Thymus (tissue), 11 donors: Measurements from ENCODE around the gene RCOR1. TPM values are rescaled to one million over a fixed set of nuclear protein-coding genes. Genes with fewer than 3 reads are reported as not detected.

Experiments
- DNase-seq, 9 donors: peaks; one replicate each; pipeline ENCODE4 v3.0.0-alpha.2; 2013; ENCODE audit warnings: low spot score in 9 of 9, low read depth in 6 of 9, missing footprints in 1 of 9
- H3K27ac ChIP-seq, 2 donors: one replicate each; pipeline ENCODE4 v1.5.1; 2013; ENCODE audit warnings: control low read depth in 1 of 2, low read depth in 1 of 2, low read length in 1 of 2, mild to moderate bottlenecking in 1 of 2, moderate library complexity in 1 of 2
- H3K27me3 ChIP-seq, 2 donors: one replicate each; pipeline ENCODE4 v1.5.1; 2013; ENCODE audit warnings: low read length in 1 of 2; ENCODE audit not compliant: control insufficient read depth in 2 of 2, insufficient read depth in 1 of 2
- H3K36me3 ChIP-seq, 2 donors: one replicate each; pipeline ENCODE4 v1.5.1; 2013; ENCODE audit warnings: low read length in 1 of 2, mild to moderate bottlenecking in 1 of 2, moderate library complexity in 1 of 2; ENCODE audit not compliant: control insufficient read depth in 2 of 2, insufficient read depth in 2 of 2
- H3K4me1 ChIP-seq, 2 donors: one replicate each; pipeline ENCODE4 v1.5.1; 2013; ENCODE audit warnings: low read length in 2 of 2; ENCODE audit not compliant: control insufficient read depth in 2 of 2, insufficient read depth in 2 of 2
- H3K4me3 ChIP-seq, 2 donors: one replicate each; pipeline ENCODE4 v1.5.1; 2013; ENCODE audit warnings: low read length in 2 of 2, control low read depth in 1 of 2, mild to moderate bottlenecking in 1 of 2
- H3K9me3 ChIP-seq, 2 donors: one replicate each; pipeline ENCODE4 v1.5.1; 2013; ENCODE audit warnings: low read length in 1 of 2, mild to moderate bottlenecking in 1 of 2; ENCODE audit not compliant: control insufficient read depth in 2 of 2, insufficient read depth in 1 of 2
- WGBS: extraction: QIAGEN DNeasy Blood & Tissue Kit; methylation state at CpG from one replicate; pipeline ENCODE4 v1.1.7; 2013; 5-methylcytosine and 5-hydroxymethylcytosine counted together
- polyA plus RNA-seq: library from polyadenylated mRNA; stranded (reverse); fragments of 200-250 nt; gene quantifications from one replicate; pipeline ENCODE4 v1.2.3, GENCODE V29; 2013
- total RNA-seq: library from RNA; stranded (reverse); fragments of 120-200 nt; gene quantifications from one replicate; pipeline ENCODE4 v1.2.4, GENCODE V29; 2013
- donor health status: healthy.

Gene RCOR1
- total and polyA plus RNA-seq, 2 donors: 9.2 to 9.7 TPM

DNA sequence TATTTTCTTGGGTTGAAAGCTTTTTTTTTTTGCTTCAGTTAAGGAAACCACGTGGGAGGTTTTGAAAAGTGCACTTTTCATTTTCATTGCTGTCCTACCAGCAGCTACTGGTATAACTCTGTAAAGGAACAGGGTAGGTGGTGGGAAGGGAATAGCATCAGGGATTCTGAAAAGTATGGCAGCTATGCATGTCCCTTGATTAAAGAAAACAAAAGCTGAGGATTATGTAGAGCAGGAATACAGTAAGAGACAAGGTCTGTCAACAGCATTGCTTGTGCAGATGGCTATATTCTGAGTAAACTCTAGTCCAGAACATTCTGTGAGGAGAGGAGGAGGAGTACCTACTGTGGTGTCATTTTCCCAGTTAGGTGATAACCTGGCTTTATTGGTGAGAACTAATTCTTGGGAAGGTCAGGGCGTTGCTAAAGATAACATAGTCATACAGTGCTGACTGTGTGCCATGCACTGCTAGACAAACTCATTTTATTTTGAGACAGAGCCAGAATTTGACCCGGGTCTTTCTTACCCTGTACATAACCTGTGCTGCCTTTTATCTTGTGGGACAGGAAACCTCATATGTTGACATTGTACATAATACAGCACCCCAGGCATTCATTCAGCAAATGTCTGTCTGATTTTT, 104.5 kb downstream of the RCOR1 start:
- peaks cover 0 to 4% of the 10 kb centered on the region in 2 donors for H3K9me3 ChIP-seq
- no peak overlapping the region for H3K27ac ChIP-seq
- no peak overlapping the region for H3K4me3 ChIP-seq
- WGBS: 32% methylated on average over 3 of the region's 3 CpGs
- H3K4me1 ChIP-seq: peaks cover 10 to 11% of the 10 kb centered on the region in 2 donors
- DNase-seq: peak in 1 of 9 donors; percentile 34
- peaks cover 3 to 8% of the 10 kb centered on the region in 2 donors for H3K36me3 ChIP-seq
- H3K27me3 ChIP-seq: no peaks in the 10 kb centered on the region

DNA sequence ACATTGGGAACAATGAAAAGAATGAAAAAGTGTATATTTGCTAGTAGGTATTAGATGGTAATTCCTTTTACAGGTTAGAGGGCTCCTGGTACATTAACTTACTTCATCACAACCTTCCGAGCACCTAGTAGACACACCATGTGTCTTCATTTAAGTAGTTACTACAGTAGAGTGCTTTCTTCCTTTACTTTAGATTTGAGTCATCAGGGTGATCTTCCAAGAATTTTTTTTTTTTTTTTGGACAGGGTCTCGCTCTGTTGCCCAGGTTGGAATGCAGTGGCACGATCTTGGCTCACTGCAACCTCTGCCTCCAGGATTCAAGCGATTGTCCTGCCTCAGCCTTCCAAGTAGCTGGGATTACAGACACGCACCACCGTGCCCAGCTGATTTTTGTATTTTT, 105.1 kb downstream of the RCOR1 start:
- H3K27ac ChIP-seq: no peak overlapping the region
- H3K4me1 ChIP-seq: peaks cover 10 to 11% of the 10 kb centered on the region in 2 donors
- DNase-seq: no peak
- WGBS: 99% methylated on average over 6 of the region's 6 CpGs
- no peaks in the 10 kb centered on the region for H3K27me3 ChIP-seq
- H3K36me3 ChIP-seq: peaks cover 3 to 10% of the 10 kb centered on the region in 2 donors
- no peak overlapping the region for H3K4me3 ChIP-seq
- H3K9me3 ChIP-seq: peaks cover 0 to 4% of the 10 kb centered on the region in 2 donors

DNA sequence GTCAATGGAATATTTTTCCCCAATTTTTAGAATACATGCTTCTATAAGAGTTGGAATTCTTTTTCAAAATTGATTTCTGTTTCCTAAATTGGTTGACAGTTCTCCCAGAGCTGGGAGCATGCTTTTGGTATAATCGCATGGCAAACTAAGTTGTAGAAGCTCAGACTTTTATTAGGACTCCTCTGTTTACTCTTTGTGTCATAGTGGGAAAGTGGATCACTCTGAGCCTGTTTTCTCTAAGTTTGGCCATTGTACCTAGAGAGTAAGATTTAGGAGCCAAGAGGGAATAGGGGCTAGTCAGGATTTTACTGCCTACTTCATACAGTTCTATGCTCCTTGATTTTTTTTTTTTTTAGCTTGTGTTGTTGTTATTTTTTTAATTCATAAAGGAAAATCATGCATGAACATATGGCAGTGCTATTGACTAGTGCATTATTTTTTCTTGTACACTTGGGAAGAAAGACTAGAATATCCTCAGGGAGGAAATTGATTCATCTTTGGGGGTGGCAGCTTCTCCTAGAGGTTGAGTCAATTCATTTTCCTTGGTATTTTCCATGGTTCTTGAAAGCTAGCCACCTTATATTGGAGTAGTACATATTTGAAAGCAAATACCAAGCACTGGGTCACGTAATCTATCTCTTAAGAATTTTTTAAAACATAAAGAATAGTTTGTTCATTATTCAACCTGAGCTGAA, 107.1 kb downstream of the RCOR1 start:
- Histone ChIP-seq H3K27ac (no peak overlapping the region), H3K4me3 (no peak overlapping the region), H3K9me3 (peaks cover 0 to 4% of the 10 kb centered on the region in 2 donors), H3K4me1 (peaks cover 10 to 11% of the 10 kb centered on the region in 2 donors), H3K27me3 (no peaks in the 10 kb centered on the region), H3K36me3 (peaks cover 11 to 20% of the 10 kb centered on the region in 2 donors)
- WGBS: 99% methylated on average over 2 of the region's 2 CpGs
- DNase-seq: no peak

DNA sequence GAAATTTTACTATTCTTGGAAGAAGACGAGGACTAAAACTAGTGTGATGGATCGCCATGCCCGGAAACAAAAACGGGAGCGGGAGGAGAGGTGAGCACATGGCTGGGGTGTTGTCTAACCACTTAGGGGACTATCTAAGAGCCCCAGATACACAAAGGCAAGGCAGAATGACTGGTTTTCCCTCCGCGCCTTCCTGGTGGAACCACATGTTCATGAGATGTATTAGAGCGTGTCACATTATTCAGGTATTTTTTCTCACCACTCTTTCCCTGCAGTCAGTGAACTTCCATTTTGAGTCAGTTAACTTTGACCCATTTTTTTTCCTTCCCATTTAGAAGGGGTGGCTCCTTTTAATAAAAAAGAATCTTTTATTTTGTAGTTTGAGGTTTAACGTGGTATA, 116.0 kb downstream of the RCOR1 start:
- 98% methylated on average over 9 of the region's 9 CpGs for WGBS
- DNase-seq: no peak
- no peaks in the 10 kb centered on the region for H3K27me3 ChIP-seq
- H3K4me1 ChIP-seq: no peaks in the 10 kb centered on the region
- H3K9me3 ChIP-seq: peaks cover 2 to 9% of the 10 kb centered on the region in 2 donors
- H3K27ac ChIP-seq: no peak overlapping the region
- no peak overlapping the region for H3K4me3 ChIP-seq
- peaks cover 23 to 27% of the 10 kb centered on the region in 2 donors for H3K36me3 ChIP-seq

DNA sequence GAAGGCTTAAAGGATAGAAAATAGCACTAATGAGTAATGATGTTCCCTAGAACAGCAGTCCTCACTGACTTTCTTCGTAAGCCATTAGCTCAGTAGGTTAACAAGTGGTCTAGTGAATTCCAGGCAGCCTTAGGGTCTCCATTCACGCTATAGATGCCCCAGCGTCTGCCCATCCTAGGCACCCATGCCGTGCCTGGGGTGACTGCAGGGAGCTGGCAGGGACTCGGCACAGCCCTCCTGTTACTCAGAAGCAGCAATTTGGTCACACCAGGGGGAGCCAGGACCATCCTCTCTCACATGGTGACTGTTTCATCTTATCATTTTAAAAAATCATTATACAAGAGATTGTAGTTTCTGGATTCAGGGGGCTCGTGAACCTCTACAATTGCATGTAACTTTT, 118.8 kb downstream of the RCOR1 start:
- Histone ChIP-seq H3K4me3 (no peak overlapping the region), H3K9me3 (no peaks in the 10 kb centered on the region), H3K36me3 (peaks cover 17 to 31% of the 10 kb centered on the region in 2 donors), H3K4me1 (no peaks in the 10 kb centered on the region), H3K27me3 (no peaks in the 10 kb centered on the region), H3K27ac (no peak overlapping the region)
- 96% methylated on average over 6 of the region's 6 CpGs for WGBS
- no peak for DNase-seq

DNA sequence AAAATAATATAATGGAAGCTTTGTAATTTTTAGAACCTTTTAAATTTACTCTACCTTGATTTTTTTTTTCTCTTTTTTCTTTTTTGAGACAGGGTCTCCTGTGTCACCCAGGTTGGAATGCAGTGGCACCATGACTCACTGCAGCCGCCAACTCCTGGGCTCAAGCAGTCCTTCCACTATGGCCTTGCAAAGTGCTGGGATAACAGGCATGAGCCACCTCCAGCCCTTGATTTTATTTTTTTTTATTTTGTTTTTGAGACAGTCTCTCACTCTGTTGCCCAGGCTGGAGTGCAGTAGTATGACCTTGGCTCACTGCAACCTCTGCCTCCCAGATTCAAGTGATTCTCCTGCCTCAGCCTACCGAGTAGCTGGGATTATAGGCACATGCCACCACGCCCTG, 119.5 kb downstream of the RCOR1 start:
- Histone ChIP-seq H3K27ac (no peak overlapping the region), H3K27me3 (no peaks in the 10 kb centered on the region), H3K4me1 (no peaks in the 10 kb centered on the region), H3K36me3 (peaks cover 17 to 31% of the 10 kb centered on the region in 2 donors), H3K4me3 (no peak overlapping the region), H3K9me3 (no peaks in the 10 kb centered on the region)
- 96% methylated on average over 3 of the region's 3 CpGs for WGBS
- DNase-seq: no peak

DNA sequence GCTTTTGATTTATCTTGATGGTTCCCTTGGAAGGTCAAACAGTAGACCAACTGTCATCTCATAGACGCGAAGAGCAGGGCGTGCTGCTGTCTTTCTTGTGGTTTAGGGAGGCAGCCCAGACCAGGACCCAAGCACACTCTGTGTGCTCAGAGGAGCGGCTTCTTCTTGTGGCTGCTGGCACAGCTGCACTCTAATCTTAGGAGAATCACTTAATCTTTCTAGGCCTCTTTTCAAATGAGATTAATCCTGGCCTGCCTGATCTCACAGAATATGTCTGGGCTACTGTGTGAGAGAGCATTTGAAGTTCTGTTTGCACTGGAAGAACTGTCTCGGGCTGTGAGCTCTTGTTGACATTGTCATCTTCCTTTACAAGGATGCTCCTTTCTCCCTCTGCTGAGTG, 124.8 kb downstream of the RCOR1 start:
- peaks cover 19 to 22% of the 10 kb centered on the region in 2 donors for H3K4me1 ChIP-seq
- H3K36me3 ChIP-seq: peaks cover 13 to 31% of the 10 kb centered on the region in 2 donors
- H3K27me3 ChIP-seq: no peaks in the 10 kb centered on the region
- H3K27ac ChIP-seq: peak overlapping the region; percentile 36 to 48
- no peaks in the 10 kb centered on the region for H3K9me3 ChIP-seq
- WGBS: 6% methylated on average over 5 of the region's 5 CpGs
- no peak overlapping the region for H3K4me3 ChIP-seq
- peak in 7 of 9 donors; percentile 19 to 74 (median 40) for DNase-seq

DNA sequence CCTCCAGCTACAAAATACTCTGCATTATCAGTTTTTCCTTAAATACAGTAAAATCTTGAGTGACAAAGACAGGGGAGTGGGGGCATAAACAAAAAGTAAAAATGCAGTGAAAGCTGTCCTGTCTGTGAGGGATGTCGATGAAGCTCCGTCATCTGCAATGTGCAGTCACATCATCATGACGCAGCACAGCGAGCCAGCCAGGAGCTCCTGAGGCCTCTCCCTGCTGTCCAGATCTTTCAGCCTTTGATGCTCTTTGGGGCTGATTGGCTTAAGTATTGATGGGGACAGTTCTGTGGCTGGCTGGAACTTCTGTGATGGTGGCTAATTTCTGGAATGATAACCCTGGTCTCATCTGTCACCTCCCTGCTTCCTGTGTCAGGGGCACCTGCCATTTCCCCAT, 130.2 kb downstream of the RCOR1 start:
- H3K27me3 ChIP-seq: no peaks in the 10 kb centered on the region
- 98% methylated on average over 4 of the region's 4 CpGs for WGBS
- H3K4me1 ChIP-seq: peaks cover 13 to 15% of the 10 kb centered on the region in 2 donors
- no peak overlapping the region for H3K27ac ChIP-seq
- no peaks in the 10 kb centered on the region for H3K9me3 ChIP-seq
- H3K36me3 ChIP-seq: peaks cover 60 to 62% of the 10 kb centered on the region in 2 donors
- DNase-seq: no peak
- no peak overlapping the region for H3K4me3 ChIP-seq

DNA sequence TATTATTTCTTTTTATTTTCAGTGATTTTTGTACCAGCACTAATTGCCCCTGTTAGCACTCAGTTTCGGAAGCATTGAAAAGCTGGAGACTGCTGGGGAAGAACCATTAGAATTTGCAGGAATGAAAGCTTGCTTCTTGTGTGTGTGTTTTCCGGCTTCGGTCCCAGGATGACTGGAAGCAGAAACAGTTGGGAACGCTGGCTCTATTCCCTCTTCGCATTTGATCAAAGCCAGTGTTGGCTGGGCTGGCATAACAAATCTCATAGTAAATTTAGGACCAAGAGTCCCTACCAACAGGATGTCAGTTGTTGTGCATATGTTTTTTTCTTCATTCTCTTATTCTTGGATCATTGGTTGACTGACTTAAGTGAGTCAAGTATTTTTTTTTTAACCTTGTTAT, 131.2 kb downstream of the RCOR1 start:
- H3K27ac ChIP-seq: no peak overlapping the region
- H3K36me3 ChIP-seq: peaks cover 69 to 71% of the 10 kb centered on the region in 2 donors
- WGBS: 99% methylated on average over 5 of the region's 5 CpGs

More for the DNA sequence above, 131.2 kb downstream of the RCOR1 start:
- DNase-seq: no peak
- H3K27me3 ChIP-seq: no peaks in the 10 kb centered on the region
- no peaks in the 10 kb centered on the region for H3K9me3 ChIP-seq
- no peak overlapping the region for H3K4me3 ChIP-seq
- peaks cover 4 to 5% of the 10 kb centered on the region in 2 donors for H3K4me1 ChIP-seq
